GM12878 (cell line): Measurements from ENCODE around the gene MYO3A. TPM values are rescaled to one million over a fixed set of nuclear protein-coding genes. Genes with fewer than 3 reads are reported as not detected.

Source experiments
- ATAC-seq: fragments of 200-7000 bp; cut with Tn5 transposase; 3 replicates; pipeline ENCODE4 v1.9.1; 2020; ENCODE audit warnings: mild to moderate bottlenecking, moderate library complexity
- BruUV-seq: library from RNA; stranded (reverse); fragments of 400-500 nt; replicated peaks from 2 replicates; lab custom pipeline; 2021; lab: Mats Ljungman, UMichigan
- CTCF ChIA-PET: fragments of 300-600 bp; sonication (Branson Sonifier 250); formaldehyde crosslinking; extraction: SDS; loops from one replicate; lab custom pipeline; 2021; ENCODE audit warnings: inconsistent platforms; lab: Yijun Ruan, JAX
- POLR2A ChIA-PET: fragments of 350-600 bp; formaldehyde crosslinking; extraction: SDS; loops from one replicate; lab custom pipeline; 2021; ENCODE audit warnings: inconsistent platforms; lab: Charles Lee
- RAD21 ChIA-PET: fragments of 300-600 bp; sonication (Branson Sonifier 250); formaldehyde crosslinking; loops from one replicate; lab custom pipeline; 2023; ENCODE audit warnings: antibody characterized with exemption; ENCODE audit not compliant: unreplicated experiment; lab: Charles Lee
- SMC1A ChIA-PET: fragments of 300-600 bp; sonication (Branson Sonifier 250); formaldehyde crosslinking; loops from one replicate; lab custom pipeline; 2023; ENCODE audit not compliant: unreplicated experiment, uncharacterized antibody; lab: Charles Lee
- DNase-seq: peaks from one replicate; pipeline ENCODE4 v3.0.0-alpha.2; 2011; ENCODE audit warnings: low read depth, low spot score
- FAIRE-seq: peaks from 3 replicates; lab custom pipeline; 2011; peaks lifted over from hg19 to GRCh38; lab: Jason Lieb, UNC
- H2AFZ ChIP-seq: 2 replicates; pipeline ENCODE4 v1.6.0; 2011; ENCODE audit warnings: low read depth, low read length, control low read depth; ENCODE audit not compliant: control insufficient read depth
- H3K27ac ChIP-seq: 2 replicates; pipeline ENCODE4 v1.5.1; 2011; ENCODE audit warnings: control low read depth; ENCODE audit not compliant: control insufficient read depth, insufficient read depth
- H3K27me3 ChIP-seq, 2 experiments: replicated peaks in 1 of 2; 2 replicates each; pipeline versions ENCODE4 v1.6.0 to v1.6.1; 2011; ENCODE audit warnings: low read length in 1 of 2; ENCODE audit not compliant: control insufficient read depth in 2 of 2, insufficient read depth in 2 of 2
- H3K36me3 ChIP-seq, 2 experiments: 2 replicates each; pipeline ENCODE4 v1.5.1; 2011; ENCODE audit warnings: low read length in 1 of 2; ENCODE audit not compliant: control insufficient read depth in 2 of 2, insufficient read depth in 2 of 2
- H3K4me1 ChIP-seq: 2 replicates; pipeline ENCODE4 v1.6.1; 2011; ENCODE audit warnings: mild to moderate bottlenecking, low read length, moderate library complexity, mixed read lengths; ENCODE audit not compliant: control insufficient read depth, insufficient read depth
- H3K4me2 ChIP-seq: 2 replicates; pipeline ENCODE4 v1.6.0; 2011; ENCODE audit warnings: control low read depth; ENCODE audit not compliant: control insufficient read depth, insufficient read depth
- H3K4me3 ChIP-seq: fragments of 200-600 bp; sonication (generic); 2 replicates; pipeline ENCODE4 v1.5.1; 2016
- H3K79me2 ChIP-seq: 2 replicates; pipeline ENCODE4 v1.6.0; 2011; ENCODE audit warnings: low read length; ENCODE audit not compliant: control insufficient read depth, insufficient read depth
- H3K9ac ChIP-seq: 2 replicates; pipeline ENCODE4 v1.8.0; 2011; ENCODE audit warnings: low read length, control low read depth, mixed read lengths; ENCODE audit not compliant: control insufficient read depth, insufficient read depth
- H3K9me3 ChIP-seq: replicated peaks from 3 replicates; pipeline ENCODE4 v1.5.1; 2011; ENCODE audit warnings: mild to moderate bottlenecking, low read length; ENCODE audit not compliant: control insufficient read depth, insufficient read depth
- H4K20me1 ChIP-seq: 2 replicates; pipeline ENCODE4 v1.6.0; 2011; ENCODE audit not compliant: control insufficient read depth, insufficient read depth
- BACH1 ChIP-seq: fragments of 450-650 bp; IDR thresholded peaks from 2 replicates; pipeline ENCODE4 v1.6.1; 2017; ENCODE audit warnings: mild to moderate bottlenecking, borderline replicate concordance
- CBX3 ChIP-seq: fragments of 200-600 bp; sonication (generic); IDR thresholded peaks from 2 replicates; pipeline ENCODE4 v1.6.1; 2016; ENCODE audit warnings: low read depth, borderline replicate concordance
- CBX5 ChIP-seq: sonication (generic); IDR thresholded peaks from 2 replicates; pipeline ENCODE4 v1.6.1; 2016; ENCODE audit warnings: low read depth, moderate library complexity, mild to moderate bottlenecking, inconsistent platforms
- MTA2 ChIP-seq: fragments of 450-650 bp; IDR thresholded peaks from 2 replicates; pipeline ENCODE4 v1.6.1; 2016; ENCODE audit warnings: low read depth, mild to moderate bottlenecking, moderate library complexity
- MTA3 ChIP-seq: IDR thresholded peaks from 2 replicates; pipeline ENCODE4 v1.6.1; 2012; ENCODE audit warnings: low read length, inconsistent platforms, borderline replicate concordance
- MXI1 ChIP-seq: fragments of 150-350 bp; IDR thresholded peaks from 2 replicates; pipeline ENCODE4 v1.6.1; 2011; ENCODE audit warnings: low read depth, mild to moderate bottlenecking, inconsistent platforms, low read length, improper control_type of control experiment
- MYC ChIP-seq: IDR thresholded peaks from 2 replicates; pipeline ENCODE4 v1.6.1; 2011; ENCODE audit warnings: mild to moderate bottlenecking, low read length, moderate library complexity, inconsistent platforms; ENCODE audit not compliant: insufficient read depth, insufficient replicate concordance, insufficient read length, severe bottlenecking
- NFIC ChIP-seq: IDR thresholded peaks from 2 replicates; pipeline ENCODE4 v1.6.1; 2012; ENCODE audit warnings: low read depth, mild to moderate bottlenecking, inconsistent platforms, low read length, moderate library complexity
- PAX5 ChIP-seq: IDR thresholded peaks from 2 replicates; pipeline ENCODE4 v1.6.1; 2011; ENCODE audit warnings: low read depth, low read length, borderline replicate concordance
- SUPT20H ChIP-seq: IDR thresholded peaks from 2 replicates; pipeline ENCODE4 v1.6.1; 2011; ENCODE audit warnings: low read depth, mild to moderate bottlenecking, low read length, moderate library complexity, borderline replicate concordance; ENCODE audit not compliant: control insufficient read depth
- ZBTB40 ChIP-seq: fragments of 450-650 bp; IDR thresholded peaks from 2 replicates; pipeline ENCODE4 v1.6.1; 2016; ENCODE audit warnings: mild to moderate bottlenecking, moderate library complexity, borderline replicate concordance
- WGBS: methylation state at CpG from one replicate; pipeline ENCODE4 v1.1.6; 2016; ENCODE audit warnings: low lambda C conversion rate; ENCODE audit not compliant: insufficient replicate concordance, insufficient coverage; ENCODE audit errors: missing lambda C conversion rate; 5-methylcytosine and 5-hydroxymethylcytosine counted together
- in situ Hi-C: fragments of 300-500 bp; cut with MboI; formaldehyde crosslinking; loops from 9 replicates; pipeline ENCODE4 v1.14.3; 2018; ENCODE audit warnings: mixed read lengths
- intact Hi-C: fragments of 100-400 bp; cut with micrococcal nuclease; formaldehyde crosslinking; loops from one replicate; pipeline ENCODE4 v1.14.2; 2022; ENCODE audit not compliant: unreplicated experiment
- polyA plus RNA-seq, 11 experiments: library from polyadenylated mRNA; depleted of rRNA in 4 of 11; unstranded in 6 of 11; stranded (reverse) in 5 of 11; fragments of >200 nt; fragmentation: Nextera tagmentation in 4 of 11; fragmentation: Illumina TruSeq in 1 of 11; extraction: Ambion mirVana in 4 of 11; extraction: Trizol in 1 of 11; gene quantifications; 1 replicate in 1 of 11; 2 replicates in 10 of 11; pipeline versions ENCODE4 v1.2.1 to v1.2.3, GENCODE V29; 2011 to 2016; ENCODE audit warnings: inconsistent platforms in 2 of 11, missing spikeins in 2 of 11, low read depth in 1 of 11
- total RNA-seq, 4 experiments: library from RNA; depleted of rRNA in 3 of 4; stranded (reverse); fragments of >200 nt in 3 of 4; fragmentation: Illumina TruSeq in 1 of 4; extraction: Trizol in 1 of 4; gene quantifications; 2 replicates each; pipeline versions ENCODE4 v1.2.1 to v1.2.3, GENCODE V29; 2013 to 2021

The MYO3A gene
- total and polyA plus RNA-seq, 10 of the 15 experiments (the other 5 are each of a cell fraction or from before 2014, with no cell fraction given), result not detected

GRCh38 chr10:25982107-25982506, 48.1 kb downstream of the MYO3A start:
- FAIRE-seq, result no peak
- Histone ChIP-seq H3K27ac (no peak overlapping the region), H3K4me3 (no peak overlapping the region), H3K79me2 (no peaks in the 10 kb centered on the region), H2AFZ (no peak overlapping the region), H3K4me2 (no peak overlapping the region), H3K4me1 (no peaks in the 10 kb centered on the region), H3K9me3 (no peaks in the 10 kb centered on the region), H3K9ac (no peak overlapping the region), H3K27me3 (no peaks in the 10 kb centered on the region), H4K20me1 (no peaks in the 10 kb centered on the region), H3K36me3 (no peaks in the 10 kb centered on the region)
- CTCF ChIA-PET, result interaction anchor here (0.9 kb wide), 1 partner anchor 107 kb away, joined by 3 read pairs; no protein-coding TSS in a partner anchor
- BruUV-seq, result no TSS peak
- POLR2A ChIA-PET, result no interaction called here
- no peak for ATAC-seq
- WGBS, result 11% methylated on average over 3 of the region's 3 CpGs
- intact Hi-C loops (no loop called here), in situ Hi-C loops (no loop called here)
- RAD21 ChIA-PET, result no interaction called here
- SMC1A ChIA-PET, result interaction anchor here (1.1 kb wide), 1 partner anchor 17 kb away, joined by 3 read pairs; no protein-coding TSS in a partner anchor
- no peak for TF ChIP-seq SUPT20H
- TF ChIP-seq PAX5, result no peak
- no peak for TF ChIP-seq MTA3
- no peak for TF ChIP-seq MTA2
- TF ChIP-seq BACH1, result no peak
- TF ChIP-seq CBX5, result no peak
- TF ChIP-seq NFIC, result no peak
- no peak for TF ChIP-seq ZBTB40
- TF ChIP-seq MXI1, result no peak
- TF ChIP-seq CBX3, result no peak
- TF ChIP-seq MYC, result no peak
- no peak for DNase-seq
